SK-N-SH (cell line): ENCODE data around the gene STC2. TPM values are rescaled to one million over a fixed set of nuclear protein-coding genes. Genes with fewer than 3 reads are reported as not detected.

ENCODE experiments used
- CTCF ChIA-PET: fragments of 300-600, 350-600 bp; formaldehyde crosslinking; extraction: SDS; loops from one replicate; lab custom pipeline; 2021; lab: Yijun Ruan, JAX
- POLR2A ChIA-PET: fragments of 350-600 bp; sonication (Branson Sonifier 250); formaldehyde crosslinking; extraction: SDS; loops from one replicate; lab custom pipeline; 2020; ENCODE audit warnings: antibody characterized with exemption, inconsistent platforms; lab: Yijun Ruan, JAX
- DNase-seq: peaks from one replicate; pipeline ENCODE4 v3.0.0; 2012
- H2AFZ ChIP-seq: fragments of 200-600 bp; sonication (generic); 2 replicates; pipeline ENCODE4 v1.8.1; 2016; ENCODE audit warnings: antibody characterized with exemption, mild to moderate bottlenecking, low read depth
- H3F3A ChIP-seq: fragments of 200-600 bp; sonication (generic); replicated peaks from 2 replicates; pipeline ENCODE3; 2016; ENCODE audit warnings: antibody characterized with exemption, mild to moderate bottlenecking; ENCODE audit not compliant: insufficient read depth
- H3K27ac ChIP-seq, 2 experiments: fragments of 200-500 bp in 1 of 2; fragments of 200-600 bp in 1 of 2; sonication (Bioruptor generic) in 1 of 2; sonication (generic), shearing (Covaris generic) in 1 of 2; 2 replicates each; pipeline versions ENCODE4 v1.5.1 to v1.6.1; 2014 to 2016; ENCODE audit warnings: low read depth in 2 of 2, inconsistent platforms in 1 of 2, low read length in 1 of 2, mild to moderate bottlenecking in 1 of 2, mixed read lengths in 1 of 2
- H3K27me3 ChIP-seq: fragments of 200-600 bp; sonication (generic), shearing (Covaris generic); 2 replicates; pipeline ENCODE4 v1.6.1; 2016; ENCODE audit warnings: mixed run types; ENCODE audit not compliant: insufficient read depth
- H3K36me3 ChIP-seq, 2 experiments: fragments of 200-500 bp in 1 of 2; fragments of 200-600 bp in 1 of 2; sonication (Bioruptor generic) in 1 of 2; sonication (generic) in 1 of 2; replicated peaks in 1 of 2; 2 replicates each; pipeline versions ENCODE3 to v1.5.1; 2014 to 2016; ENCODE audit warnings: low read length in 1 of 2, mild to moderate bottlenecking in 1 of 2; ENCODE audit not compliant: insufficient read depth in 2 of 2, control insufficient read depth in 1 of 2
- H3K4me1 ChIP-seq, 2 experiments: fragments of 200-500 bp in 1 of 2; fragments of 200-600 bp in 1 of 2; sonication (Bioruptor generic) in 1 of 2; sonication (generic), shearing (Covaris generic) in 1 of 2; 2 replicates each; pipeline versions ENCODE4 v1.5.1 to v1.6.1; 2014 to 2016; ENCODE audit warnings: low read depth in 1 of 2, low read length in 1 of 2, mixed run types in 1 of 2; ENCODE audit not compliant: insufficient read depth in 2 of 2, control insufficient read depth in 1 of 2
- H3K4me2 ChIP-seq: fragments of 200-600 bp; sonication (generic), shearing (Covaris generic); 2 replicates; pipeline ENCODE4 v1.6.1; 2017; ENCODE audit warnings: mixed run types
- H3K4me3 ChIP-seq, 2 experiments: fragments of 200-500 bp in 1 of 2; fragments of 200-600 bp in 1 of 2; sonication (Bioruptor generic) in 1 of 2; sonication (generic), shearing (Covaris generic) in 1 of 2; 2 replicates each; pipeline versions ENCODE4 v1.5.1 to v1.8.1; 2014 to 2016; ENCODE audit warnings: low read depth in 2 of 2, inconsistent platforms in 1 of 2, low read length in 1 of 2, mild to moderate bottlenecking in 1 of 2, mixed read lengths in 1 of 2, moderate library complexity in 1 of 2
- H3K79me2 ChIP-seq: fragments of 200-600 bp; sonication (generic); 2 replicates; pipeline ENCODE4 v1.8.1; 2017; ENCODE audit warnings: mild to moderate bottlenecking; ENCODE audit not compliant: insufficient read depth
- H3K9ac ChIP-seq: fragments of 200-600 bp; sonication (generic); 2 replicates; pipeline ENCODE4 v1.6.1; 2017; ENCODE audit warnings: mixed run types
- H3K9me2 ChIP-seq: fragments of 200-600 bp; sonication (generic); 2 replicates; pipeline ENCODE4 v1.6.1; 2017; ENCODE audit warnings: mixed run types
- H3K9me3 ChIP-seq: fragments of 200-600 bp; sonication (generic); 2 replicates; pipeline ENCODE4 v1.6.1; 2017; ENCODE audit warnings: mixed run types, mild to moderate bottlenecking, moderate library complexity
- H4K20me1 ChIP-seq: fragments of 200-600 bp; sonication (generic); 2 replicates; pipeline ENCODE4 v1.6.1; 2017; ENCODE audit warnings: mild to moderate bottlenecking, mixed run types; ENCODE audit not compliant: insufficient read depth
- CTCF ChIP-seq: fragments of 200-600 bp; sonication (generic); IDR thresholded peaks from 2 replicates; pipeline ENCODE4 v1.6.1; 2017; ENCODE audit warnings: antibody characterized with exemption, mild to moderate bottlenecking, moderate library complexity
- ELF1 ChIP-seq: IDR thresholded peaks from 2 replicates; pipeline ENCODE4 v1.4.0; 2012
- EP300 ChIP-seq, 2 experiments: IDR thresholded peaks; 2 replicates each; pipeline versions ENCODE4 v1.4.0 to v1.6.1; 2012; ENCODE audit warnings: borderline replicate concordance in 1 of 2, low read depth in 1 of 2, low read length in 1 of 2
- FOXJ3 ChIP-seq: sonication (generic); formaldehyde crosslinking; IDR thresholded peaks from 2 replicates; pipeline ENCODE4 v1.5.1; 2020; ENCODE audit warnings: mild to moderate bottlenecking, missing genetic modification reagents
- FOXM1 ChIP-seq: IDR thresholded peaks from 2 replicates; pipeline ENCODE4 v1.4.0; 2012; ENCODE audit warnings: low read depth, mild to moderate bottlenecking
- GATA2 ChIP-seq: sonication (generic); formaldehyde crosslinking; IDR thresholded peaks from 2 replicates; pipeline ENCODE4 v1.5.0; 2020; ENCODE audit warnings: mild to moderate bottlenecking, missing genetic modification reagents
- JUND ChIP-seq: IDR thresholded peaks from 2 replicates; pipeline ENCODE4 v1.4.0; 2012
- MAX ChIP-seq: IDR thresholded peaks from 2 replicates; pipeline ENCODE4 v1.4.0; 2012; ENCODE audit warnings: low read depth
- MEF2A ChIP-seq: IDR thresholded peaks from 2 replicates; pipeline ENCODE4 v1.4.0; 2012; ENCODE audit warnings: low read depth, borderline replicate concordance
- NFIC ChIP-seq: IDR thresholded peaks from 2 replicates; pipeline ENCODE4 v1.4.0; 2012; ENCODE audit warnings: borderline replicate concordance
- NRF1 ChIP-seq: IDR thresholded peaks from 2 replicates; pipeline ENCODE4 v1.6.1; 2012; ENCODE audit warnings: low read depth, mild to moderate bottlenecking, low read length
- RAD21 ChIP-seq: IDR thresholded peaks from 2 replicates; pipeline ENCODE4 v1.6.1; 2012; ENCODE audit warnings: mild to moderate bottlenecking, low read length
- RFX5 ChIP-seq: IDR thresholded peaks from 2 replicates; pipeline ENCODE4 v1.6.1; 2012; ENCODE audit warnings: mild to moderate bottlenecking, improper control_type of control experiment, low read length
- SIN3A ChIP-seq: IDR thresholded peaks from 2 replicates; pipeline ENCODE4 v1.6.1; 2012; ENCODE audit warnings: low read depth, mild to moderate bottlenecking, low read length, moderate library complexity, borderline replicate concordance
- SMC3 ChIP-seq: IDR thresholded peaks from 2 replicates; pipeline ENCODE4 v1.6.1; 2012; ENCODE audit warnings: low read depth, low read length, improper control_type of control experiment
- TAF1 ChIP-seq: IDR thresholded peaks from 2 replicates; pipeline ENCODE4 v1.6.1; 2012; ENCODE audit warnings: low read depth, mild to moderate bottlenecking, low read length, moderate library complexity, borderline replicate concordance
- TCF12 ChIP-seq: IDR thresholded peaks from 2 replicates; pipeline ENCODE4 v1.4.0; 2012
- TEAD4 ChIP-seq: IDR thresholded peaks from 2 replicates; pipeline ENCODE4 v1.4.0; 2012; ENCODE audit warnings: mild to moderate bottlenecking, borderline replicate concordance; ENCODE audit not compliant: insufficient read depth
- USF1 ChIP-seq: IDR thresholded peaks from 2 replicates; pipeline ENCODE4 v1.4.0; 2012; ENCODE audit warnings: low read depth, borderline replicate concordance
- USF2 ChIP-seq: fragments of 150-350 bp; IDR thresholded peaks from 2 replicates; pipeline ENCODE4 v1.6.1; 2017; ENCODE audit warnings: antibody characterized with exemption, low read length, low read depth, borderline replicate concordance
- YY1 ChIP-seq: IDR thresholded peaks from 2 replicates; pipeline ENCODE4 v1.4.0; 2012; ENCODE audit warnings: low read depth, mild to moderate bottlenecking
- ZBTB33 ChIP-seq: IDR thresholded peaks from 2 replicates; pipeline ENCODE4 v1.4.0; 2012; ENCODE audit warnings: low read depth, borderline replicate concordance
- WGBS: methylation state at CpG from one replicate; pipeline ENCODE4 v1.1.6; 2017; ENCODE audit warnings: low lambda C conversion rate; 5-methylcytosine and 5-hydroxymethylcytosine counted together
- polyA plus RNA-seq, 3 experiments: library from polyadenylated mRNA; depleted of rRNA; stranded (reverse); fragments of >200 nt; gene quantifications; 2 replicates each; pipeline ENCODE4 v1.2.3, GENCODE V29; 2012

STC2 gene
- polyA plus RNA-seq, 1 of the 3 experiments (the other 2 are of a cell fraction), result 5.9 TPM

- H3K27ac ChIP-seq, result no peak overlapping the region
- no peaks in the 10 kb centered on the region for H3K79me2 ChIP-seq
- H3K27me3 ChIP-seq, result no peaks in the 10 kb centered on the region
- no peaks in the 10 kb centered on the region for H3K36me3 ChIP-seq
- TF ChIP-seq NFIC, result no peak
- TF ChIP-seq FOXJ3, result no peak
- TF ChIP-seq MEF2A, result no peak
- TF ChIP-seq EP300 (IDR thresholded peaks at IDR 0.05; ENCODE audit: borderline replicate concordance in 1 of 2, low read depth in 1 of 2, low read length in 1 of 2), result no peak
- no peak for TF ChIP-seq SIN3A
- TF ChIP-seq FOXM1, result no peak
- no peak for TF ChIP-seq RFX5
- no peak for TF ChIP-seq RAD21
- no peak for TF ChIP-seq TAF1
- no peak for TF ChIP-seq ELF1
- no peak for TF ChIP-seq JUND
- TF ChIP-seq CTCF, result no peak
- TF ChIP-seq USF1, result no peak
- TF ChIP-seq TCF12, result no peak
- no peak for TF ChIP-seq YY1
- TF ChIP-seq GATA2 (CRISPR knock-in tag), result no peak
- POLR2A ChIA-PET, result interaction anchor here (1.1 kb wide), 1 partner anchor 15 kb away, joined by 4 read pairs; the partner anchor contains the start of gene STC2
- H2AFZ ChIP-seq, result no peak overlapping the region
- peaks cover 13 to 25% of the 10 kb centered on the region in 2 experiments; a peak in 3 of 4 replicates for H3K4me1 ChIP-seq
- CTCF ChIA-PET, result interaction anchor here (1.8 to 10.2 kb wide), 3 partner anchors 9 to 19 kb away, joined by 5 to 105 read pairs (median 84); partner anchors contain the start of gene STC2
- no peak overlapping the region for H3K4me2 ChIP-seq
- 56% methylated on average over 3 of the region's 3 CpGs for WGBS
- no peak overlapping the region for H3K4me3 ChIP-seq
- peaks cover 18% of the 10 kb centered on the region for H3F3A ChIP-seq
- no peaks in the 10 kb centered on the region for H3K9me2 ChIP-seq
- H3K9me3 ChIP-seq, result no peaks in the 10 kb centered on the region
- no peak for DNase-seq
- no peaks in the 10 kb centered on the region for H4K20me1 ChIP-seq
- no peak overlapping the region for H3K9ac ChIP-seq
These were observed 15.4 kb downstream of the STC2 start for GRCh38 chr5:173312821-173313220.

- Histone ChIP-seq H3K36me3 (no peaks in the 10 kb centered on the region), H4K20me1 (no peaks in the 10 kb centered on the region), H3K9me3 (no peaks in the 10 kb centered on the region), H3K27ac (no peak overlapping the region), H3F3A (peaks cover 17% of the 10 kb centered on the region), H2AFZ (no peak overlapping the region), H3K9ac (no peak overlapping the region), H3K27me3 (no peaks in the 10 kb centered on the region), H3K4me3 (no peak overlapping the region), H3K9me2 (no peaks in the 10 kb centered on the region), H3K4me1 (peaks cover 13 to 25% of the 10 kb centered on the region in 2 experiments; a peak in 3 of 4 replicates), H3K79me2 (no peaks in the 10 kb centered on the region), H3K4me2 (no peak overlapping the region)
- TF ChIP-seq ELF1 (no peak), NRF1 (no peak), JUND (no peak), MAX (no peak), SIN3A (no peak), TEAD4 (no peak), NFIC (no peak), TCF12 (no peak), FOXJ3 (no peak), USF2 (no peak), SMC3 (no peak), ZBTB33 (no peak)
- DNase-seq, result no peak
- 64% methylated on average over 9 of the region's 9 CpGs for WGBS
- CTCF ChIA-PET, result interaction anchor here (1.8 to 10.2 kb wide), 3 partner anchors 10 to 19 kb away, joined by 5 to 105 read pairs (median 84); partner anchors contain the start of gene STC2
- POLR2A ChIA-PET, result interaction anchor here (0.7 to 1.1 kb wide), 3 partner anchors 12 to 16 kb away, joined by 3 to 5 read pairs (median 4); partner anchors contain the start of gene STC2
These were observed 16.2 kb downstream of the STC2 start for GRCh38 chr5:173311818-173312585.
